Activated T-helper 1 cell treated with anti-CD3 and anti-CD28 coated beads, Interleukin-12 subunit alpha, Interleukin-12 subunit beta, Interleukin-2, Interleukin-4 antibody, amounts not matched to agents 30 ng/mL and 10 ng/mL and 1 ng/mL, durations not matched to agents 14 hours and 24 hours and 36 hours (primary cell): ENCODE results near the gene NEUROD4. TPM values are rescaled to one million over a fixed set of nuclear protein-coding genes. Genes with fewer than 3 reads are reported as not detected.
A peak's percentile ranks its signal among the peaks of the same experiment; 100 is the strongest.

Experiments
- DNase-seq: peaks from one replicate; pipeline ENCODE4 v3.0.0; 2021; ENCODE audit warnings: low spot score
- H3K27ac Mint-ChIP-seq: one replicate; pipeline ENCODE4 v1.8.0; 2021; ENCODE audit warnings: mild to moderate bottlenecking, mixed read lengths
- H3K27me3 Mint-ChIP-seq: one replicate; pipeline ENCODE4 v1.8.0; 2022; ENCODE audit warnings: mild to moderate bottlenecking, moderate library complexity, mixed read lengths; ENCODE audit not compliant: insufficient read depth
- H3K36me3 Mint-ChIP-seq: one replicate; pipeline ENCODE4 v1.8.0; 2021; ENCODE audit warnings: low read depth, mixed read lengths
- H3K4me1 Mint-ChIP-seq: one replicate; pipeline ENCODE4 v1.8.0; 2021; ENCODE audit warnings: low read depth, mixed read lengths
- H3K4me3 Mint-ChIP-seq: one replicate; pipeline ENCODE4 v1.8.0; 2021; ENCODE audit warnings: mild to moderate bottlenecking, moderate library complexity, mixed read lengths
- H3K9me3 Mint-ChIP-seq: one replicate; pipeline ENCODE4 v1.8.0; 2021; ENCODE audit warnings: mixed read lengths
- intact Hi-C: fragments of 100-400 bp; cut with micrococcal nuclease; formaldehyde crosslinking; loops from one replicate; pipeline ENCODE4 v1.15.1; 2024
- total RNA-seq: library from RNA; stranded (reverse); gene quantifications from 2 replicates; pipeline ENCODE4 v1.2.3, GENCODE V29; 2022

Gene NEUROD4
- total RNA-seq, 1 donor from 2014 or later, result 0.05 TPM

DNA sequence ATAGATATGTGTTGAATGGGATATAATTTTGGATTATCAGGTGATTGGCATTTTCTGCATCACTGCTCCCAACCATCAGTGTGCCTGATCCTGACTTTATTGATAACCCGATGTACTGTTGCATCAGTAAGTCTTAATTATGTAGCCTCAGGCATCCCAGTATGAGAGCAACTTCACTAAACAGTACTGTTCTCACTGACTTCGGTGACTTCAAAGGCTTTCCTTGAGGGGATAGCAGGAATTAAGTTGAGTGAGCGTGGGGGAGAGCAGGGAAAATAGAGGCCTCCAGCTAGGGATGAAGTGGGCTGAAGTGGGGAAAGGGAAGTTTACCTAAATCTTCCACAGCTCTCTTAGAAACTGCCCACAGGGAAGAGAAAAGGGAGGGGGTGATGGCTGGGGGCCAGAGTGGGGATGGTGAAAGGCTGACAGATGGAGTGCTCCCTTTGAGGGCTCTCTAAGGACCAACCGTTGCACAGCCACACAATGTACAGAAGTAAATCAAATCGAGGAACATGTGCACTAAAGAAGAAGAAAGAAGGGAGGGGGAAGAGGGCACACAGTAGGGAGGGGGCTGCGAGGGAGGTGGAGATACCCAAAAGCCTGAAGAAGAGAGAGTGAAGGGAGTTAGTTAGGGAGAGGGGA is 10.7 kb upstream of the NEUROD4 start:
- H3K27ac Mint-ChIP-seq, result no peak overlapping the region
- peaks cover 20% of the 10 kb centered on the region for H3K9me3 Mint-ChIP-seq
- intact Hi-C loops, result no loop called here
- peaks cover 7% of the 10 kb centered on the region for H3K27me3 Mint-ChIP-seq
- DNase-seq, result no peak
- H3K36me3 Mint-ChIP-seq, result no peaks in the 10 kb centered on the region
- no peaks in the 10 kb centered on the region for H3K4me1 Mint-ChIP-seq
- H3K4me3 Mint-ChIP-seq, result no peak overlapping the region

DNA sequence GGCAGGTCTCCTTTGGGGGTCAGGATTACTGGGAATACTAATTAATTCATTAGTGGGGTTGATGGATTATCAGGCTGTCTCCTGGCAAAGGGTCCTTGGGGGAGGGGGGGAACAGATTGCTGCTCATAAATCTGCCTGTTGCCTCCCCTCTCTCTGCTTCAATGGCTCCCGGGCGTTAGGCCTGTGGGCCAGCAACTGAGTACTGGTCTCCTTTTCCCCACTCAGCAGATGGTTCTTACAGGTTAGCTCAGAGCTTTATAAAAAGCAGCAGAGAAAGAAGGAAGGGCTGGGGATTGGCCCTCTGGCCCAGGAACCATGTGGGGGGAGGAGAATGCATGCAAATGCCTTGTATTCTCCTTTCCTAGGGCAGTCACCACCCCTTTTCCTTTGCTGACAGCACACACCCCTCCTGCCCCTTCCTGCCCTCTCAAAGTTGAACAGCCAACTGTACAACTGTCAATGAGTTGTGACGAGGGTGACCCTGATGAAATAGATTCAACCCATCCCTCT is 2.3 kb upstream of the NEUROD4 start:
- DNase-seq, result no peak
- Mint-ChIP-seq H3K27ac (no peak overlapping the region), H3K27me3 (peaks cover 35% of the 10 kb centered on the region), H3K36me3 (no peaks in the 10 kb centered on the region), H3K4me1 (no peaks in the 10 kb centered on the region), H3K9me3 (peaks cover 14% of the 10 kb centered on the region), H3K4me3 (no peak overlapping the region)
- intact Hi-C loops, result no loop called here

DNA sequence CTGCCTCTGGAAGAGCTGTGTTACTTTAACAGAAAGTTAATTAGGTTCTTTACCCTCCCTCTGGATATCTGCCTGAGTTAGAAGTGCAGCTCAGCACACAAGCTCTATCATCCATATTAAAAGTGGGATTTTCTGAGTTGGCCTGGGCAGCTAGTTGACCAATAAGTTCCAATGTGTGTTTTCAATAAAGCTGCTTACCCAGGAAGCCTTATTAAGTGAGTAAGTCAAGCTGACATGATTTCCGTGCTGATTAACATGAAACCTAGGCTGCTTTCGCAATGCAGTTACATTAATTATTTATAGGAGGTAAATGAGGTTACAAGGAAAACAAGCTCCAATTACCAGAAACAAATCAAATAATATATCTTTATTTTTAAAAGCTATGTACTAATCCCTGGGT is 4.8 kb downstream of the NEUROD4 start:
- Mint-ChIP-seq H3K27me3 (peaks cover 35% of the 10 kb centered on the region), H3K4me3 (no peak overlapping the region), H3K27ac (no peak overlapping the region), H3K9me3 (no peaks in the 10 kb centered on the region), H3K36me3 (no peaks in the 10 kb centered on the region), H3K4me1 (no peaks in the 10 kb centered on the region)
- no peak for DNase-seq
- intact Hi-C loops, result no loop called here

DNA sequence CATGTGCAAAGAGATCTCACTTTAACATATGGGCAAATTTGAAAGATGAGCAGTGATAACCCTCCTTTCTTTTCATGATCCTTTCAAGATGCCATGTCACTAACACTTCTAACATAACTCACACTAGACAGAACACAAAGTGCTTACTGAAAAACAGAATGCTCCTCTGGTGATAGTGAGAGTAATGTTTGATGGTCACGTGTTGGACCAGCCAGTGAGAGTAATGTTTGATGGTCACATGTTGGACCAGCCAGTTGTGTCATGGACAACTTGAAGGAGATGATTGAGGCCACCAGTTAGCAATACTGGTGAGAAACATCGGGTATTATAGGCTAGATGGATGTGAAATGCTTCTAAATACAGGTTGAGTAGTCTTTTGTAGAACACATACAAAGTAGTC is 5.7 kb downstream of the NEUROD4 start:
- DNase-seq, result no peak
- H3K27me3 Mint-ChIP-seq, result peaks cover 29% of the 10 kb centered on the region
- H3K36me3 Mint-ChIP-seq, result no peaks in the 10 kb centered on the region
- H3K4me3 Mint-ChIP-seq, result no peak overlapping the region
- H3K9me3 Mint-ChIP-seq, result no peaks in the 10 kb centered on the region
- no peak overlapping the region for H3K27ac Mint-ChIP-seq
- H3K4me1 Mint-ChIP-seq, result no peaks in the 10 kb centered on the region
- intact Hi-C loops, result no loop called here

GRCh38 chr12:55034218-55034617 is 14.4 kb downstream of the NEUROD4 start:
- no peaks in the 10 kb centered on the region for H3K9me3 Mint-ChIP-seq
- DNase-seq, result no peak
- no peaks in the 10 kb centered on the region for H3K36me3 Mint-ChIP-seq
- H3K27ac Mint-ChIP-seq, result no peak overlapping the region
- H3K27me3 Mint-ChIP-seq, result peaks cover 11% of the 10 kb centered on the region
- H3K4me3 Mint-ChIP-seq, result no peak overlapping the region
- intact Hi-C loops, result no loop called here
- peaks cover 19% of the 10 kb centered on the region for H3K4me1 Mint-ChIP-seq

- H3K4me1 Mint-ChIP-seq, result peaks cover 19% of the 10 kb centered on the region
- H3K4me3 Mint-ChIP-seq, result peak overlapping the region; percentile 4
- H3K27ac Mint-ChIP-seq, result peak overlapping the region; percentile 3
- no peaks in the 10 kb centered on the region for H3K36me3 Mint-ChIP-seq
- intact Hi-C loops, result no loop called here
- H3K27me3 Mint-ChIP-seq, result peaks cover 22% of the 10 kb centered on the region
- no peak for DNase-seq
- no peaks in the 10 kb centered on the region for H3K9me3 Mint-ChIP-seq
These were observed 16.7 kb downstream of the NEUROD4 start for GRCh38 chr12:55036326-55037115.

DNA sequence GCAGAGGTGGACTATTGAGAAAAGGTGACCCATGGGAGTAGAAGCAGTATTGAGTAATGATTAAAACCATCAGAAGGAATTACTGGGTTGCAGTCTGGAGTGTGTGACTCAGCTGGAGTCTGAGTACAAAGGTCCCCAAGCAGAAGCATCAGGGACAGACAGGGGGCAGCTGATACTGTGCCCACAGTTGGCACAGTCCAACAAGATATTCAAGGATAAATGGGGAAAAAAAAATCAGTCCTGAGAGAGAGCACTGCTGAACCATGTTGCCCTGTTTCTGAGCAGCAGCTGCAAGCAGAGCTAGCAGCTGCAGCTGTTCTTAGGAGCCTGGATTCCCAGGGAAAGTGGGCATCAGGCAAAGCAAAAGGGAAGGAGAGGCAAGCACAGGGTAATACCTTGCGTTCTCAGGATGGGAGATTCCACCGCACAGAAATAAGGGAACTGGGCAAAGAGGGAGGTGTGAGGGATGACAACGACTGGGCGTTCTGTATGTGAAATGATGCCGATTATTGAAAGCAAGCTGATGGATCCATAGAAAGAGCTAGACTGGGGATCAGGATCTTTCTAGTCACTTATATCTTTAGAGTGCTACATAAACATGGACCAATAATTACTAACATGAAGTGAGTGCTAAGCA is 17.7 kb downstream of the NEUROD4 start:
- Mint-ChIP-seq H3K27me3 (peaks cover 24% of the 10 kb centered on the region), H3K9me3 (no peaks in the 10 kb centered on the region), H3K4me1 (peaks cover 19% of the 10 kb centered on the region), H3K4me3 (no peak overlapping the region), H3K27ac (no peak overlapping the region), H3K36me3 (no peaks in the 10 kb centered on the region)
- intact Hi-C loops, result no loop called here
- DNase-seq, result no peak

DNA sequence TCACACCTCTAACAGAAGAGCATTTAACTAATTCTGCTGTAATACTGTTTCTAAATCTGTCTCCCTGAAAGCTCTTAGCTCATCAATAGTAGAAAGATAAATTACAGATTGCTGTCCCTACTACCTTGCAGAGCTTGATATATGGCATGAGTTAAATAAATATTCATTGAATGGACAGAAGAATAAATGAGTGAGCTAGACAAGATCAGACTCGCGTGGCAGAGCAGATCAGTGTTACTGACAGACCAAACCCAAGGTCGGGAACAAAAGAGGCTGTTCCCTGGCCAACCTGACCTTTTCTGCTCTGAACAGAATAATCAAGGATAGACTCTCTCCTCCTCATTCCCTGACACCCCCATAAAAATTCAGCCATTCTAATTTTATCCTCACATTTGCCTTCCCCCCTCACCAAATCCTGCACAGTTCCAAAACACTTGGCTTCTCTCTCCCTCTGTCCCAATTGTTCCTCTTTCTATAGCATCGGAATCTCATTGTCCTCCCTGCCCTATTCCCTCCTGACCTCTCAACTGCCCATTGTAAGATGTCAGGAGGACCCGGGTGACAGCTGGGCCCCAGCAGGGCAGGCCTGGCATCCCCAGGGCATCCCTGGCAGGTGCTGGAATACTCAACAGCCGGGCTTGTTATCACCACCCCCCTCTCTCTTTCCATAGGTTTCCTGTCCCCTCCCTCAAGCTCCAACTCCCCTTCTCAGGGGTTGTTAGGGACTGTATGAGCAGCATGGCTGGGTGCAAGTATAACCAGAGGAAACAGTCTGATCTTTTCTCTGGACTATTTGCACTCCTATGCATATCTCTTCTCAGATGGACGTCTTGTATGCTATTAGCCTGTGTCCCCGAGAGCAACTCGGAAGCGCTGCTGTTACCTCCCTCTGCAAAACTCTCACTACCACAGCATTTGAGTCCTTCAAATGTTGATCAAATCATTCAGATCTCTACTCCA is 19.9 kb downstream of the NEUROD4 start:
- intact Hi-C loops, result no loop called here
- no peaks in the 10 kb centered on the region for H3K9me3 Mint-ChIP-seq
- H3K4me3 Mint-ChIP-seq, result no peak overlapping the region
- no peaks in the 10 kb centered on the region for H3K36me3 Mint-ChIP-seq
- DNase-seq, result no peak
- H3K27ac Mint-ChIP-seq, result no peak overlapping the region
- H3K4me1 Mint-ChIP-seq, result peaks cover 19% of the 10 kb centered on the region
- H3K27me3 Mint-ChIP-seq, result peaks cover 19% of the 10 kb centered on the region

DNA sequence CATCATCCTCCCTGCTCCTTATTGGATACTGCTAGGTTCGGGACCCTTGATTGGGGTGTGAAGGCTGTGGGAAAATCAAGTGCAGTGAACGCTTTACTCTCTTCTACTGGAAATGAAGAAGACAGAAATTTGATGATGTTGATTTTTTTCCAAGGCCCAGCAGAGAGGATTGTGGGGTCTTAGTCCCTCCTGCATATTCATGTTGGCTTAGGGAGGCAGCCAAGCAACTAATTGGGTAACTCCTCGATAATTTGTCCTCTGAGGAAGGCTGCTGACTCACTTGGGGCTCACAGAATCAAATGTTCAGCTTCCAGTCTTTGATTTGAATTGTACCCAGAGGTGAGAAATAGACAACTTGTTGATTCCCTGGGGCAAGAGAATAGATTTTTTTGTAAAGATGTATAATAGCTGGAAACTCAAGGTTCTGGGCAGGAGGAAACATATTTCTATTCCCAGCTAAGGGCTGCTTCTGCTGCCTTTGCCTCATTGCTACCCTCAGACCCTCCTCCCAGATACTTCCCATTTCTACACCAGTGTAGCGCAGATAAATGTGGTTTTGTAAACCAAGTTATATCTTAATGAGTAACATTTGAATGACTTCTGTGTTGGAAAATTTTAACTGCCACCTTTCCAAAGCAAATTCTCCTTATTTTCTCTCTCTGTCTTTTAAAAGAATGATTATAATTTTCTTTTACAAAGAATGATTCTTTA is 21.7 kb downstream of the NEUROD4 start:
- intact Hi-C loops, result no loop called here
- Mint-ChIP-seq H3K27me3 (peaks cover 19% of the 10 kb centered on the region), H3K36me3 (no peaks in the 10 kb centered on the region), H3K9me3 (no peaks in the 10 kb centered on the region), H3K27ac (no peak overlapping the region), H3K4me3 (no peak overlapping the region), H3K4me1 (peaks cover 14% of the 10 kb centered on the region)
- DNase-seq, result no peak

DNA sequence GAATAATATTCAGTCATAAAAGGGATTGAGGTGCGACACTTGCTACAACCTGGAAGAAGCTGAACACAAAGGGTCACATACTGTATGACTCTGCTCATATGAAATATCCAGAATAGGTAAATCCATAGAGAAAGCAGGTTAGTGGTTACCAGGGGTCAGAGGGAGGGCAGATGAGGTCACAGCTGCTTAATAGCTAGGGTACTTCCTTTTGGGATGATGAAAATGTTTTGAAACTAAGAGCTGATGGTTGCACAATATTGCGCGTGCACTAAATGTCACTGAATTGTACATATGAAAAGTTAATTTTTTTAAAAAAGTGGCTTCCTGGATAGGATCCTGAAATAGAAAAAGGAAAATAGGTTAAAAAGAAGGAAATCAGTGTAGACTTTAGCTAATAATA is 23.8 kb downstream of the NEUROD4 start:
- H3K27me3 Mint-ChIP-seq, result peaks cover 22% of the 10 kb centered on the region
- H3K4me1 Mint-ChIP-seq, result no peaks in the 10 kb centered on the region
- H3K4me3 Mint-ChIP-seq, result no peak overlapping the region
- H3K9me3 Mint-ChIP-seq, result no peaks in the 10 kb centered on the region
- intact Hi-C loops, result no loop called here
- H3K36me3 Mint-ChIP-seq, result no peaks in the 10 kb centered on the region
- no peak overlapping the region for H3K27ac Mint-ChIP-seq
- DNase-seq, result no peak

- Mint-ChIP-seq H3K36me3 (no peaks in the 10 kb centered on the region), H3K27ac (no peak overlapping the region)
- intact Hi-C loops, result no loop called here
These were observed 24.4 kb downstream of the NEUROD4 start for GRCh38 chr12:55044135-55044534.

GRCh38 chr12:55049676-55050075 is 29.9 kb downstream of the NEUROD4 start:
- H3K36me3 Mint-ChIP-seq, result no peaks in the 10 kb centered on the region
- H3K27me3 Mint-ChIP-seq, result peaks cover 7% of the 10 kb centered on the region
- H3K27ac Mint-ChIP-seq, result no peak overlapping the region
- intact Hi-C loops, result no loop called here
- no peak overlapping the region for H3K4me3 Mint-ChIP-seq
- no peaks in the 10 kb centered on the region for H3K9me3 Mint-ChIP-seq
- DNase-seq, result no peak
- no peaks in the 10 kb centered on the region for H3K4me1 Mint-ChIP-seq

More at GRCh38 chr12:55044135-55044534, 24.4 kb downstream of the NEUROD4 start:
- no peaks in the 10 kb centered on the region for H3K4me1 Mint-ChIP-seq
- peaks cover 20% of the 10 kb centered on the region for H3K27me3 Mint-ChIP-seq
- no peak for DNase-seq
- no peak overlapping the region for H3K4me3 Mint-ChIP-seq
- H3K9me3 Mint-ChIP-seq, result no peaks in the 10 kb centered on the region
